Stimulated activated CD8-positive, alpha-beta memory T cell treated with anti-CD3 and anti-CD28 coated beads, Interleukin-7, amount 100 ng/mL, for 4 hours (primary cell): ENCODE data around the gene SH3D19.

ENCODE experiments used
- DNase-seq, 2 donors: peaks; one replicate each; pipeline ENCODE4 v3.0.0-alpha.2; 2020; ENCODE audit warnings: low read depth in 2 of 2

The SH3D19 gene

GRCh38 chr4:151195801-151196200 lies 129.6 kb downstream of the SH3D19 start:
- DNase-seq: no peak

DNA sequence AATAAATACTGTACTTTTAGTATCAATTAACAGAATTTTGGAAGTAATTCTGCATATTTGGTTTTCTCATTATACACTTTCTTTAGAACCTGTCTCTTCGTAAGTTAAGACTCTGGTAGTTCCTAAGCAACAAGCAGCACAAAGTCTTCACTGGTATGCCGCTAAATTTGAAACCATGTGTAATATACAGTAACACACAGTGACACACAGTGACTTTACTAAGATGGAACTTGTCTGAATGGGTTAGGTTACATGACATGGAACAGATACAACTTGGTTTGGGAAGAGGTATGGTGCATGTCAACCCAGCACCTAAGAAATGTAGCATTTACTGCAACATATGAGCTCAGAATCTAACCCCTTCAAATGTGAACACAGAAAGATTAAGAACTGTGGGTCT lies 132.0 kb downstream of the SH3D19 start:
- DNase-seq: no peak

DNA sequence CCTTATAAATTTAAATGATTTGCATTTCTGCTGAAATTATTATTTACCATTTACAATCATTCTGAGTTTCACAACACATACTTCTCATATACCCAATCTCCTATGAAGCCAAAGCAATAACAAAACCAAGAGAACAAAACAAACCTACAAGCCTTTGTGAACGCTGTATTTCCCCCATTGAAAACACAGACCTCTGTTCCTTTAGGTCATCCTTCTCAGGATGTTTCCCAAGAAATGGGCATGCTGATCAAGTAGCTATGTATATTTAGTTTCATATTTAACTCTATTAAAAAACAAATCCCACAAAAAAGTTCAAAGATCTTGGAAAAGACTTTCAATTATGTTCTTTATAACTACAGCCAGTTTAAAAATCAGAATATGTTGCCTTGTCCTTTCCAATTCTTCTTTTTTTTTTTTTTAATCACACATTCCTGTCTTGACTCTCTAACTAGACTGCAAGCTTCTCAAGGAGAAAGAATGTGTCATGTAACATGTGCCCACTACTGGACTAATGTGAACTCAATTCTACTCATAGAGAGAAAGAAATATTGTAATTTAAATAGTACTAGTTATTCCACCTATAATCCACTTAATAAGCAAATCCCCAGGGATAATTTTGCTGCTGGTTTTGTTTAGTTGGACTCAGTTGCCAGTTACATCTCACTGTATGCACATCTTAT lies 132.7 kb downstream of the SH3D19 start:
- no peak for DNase-seq

DNA sequence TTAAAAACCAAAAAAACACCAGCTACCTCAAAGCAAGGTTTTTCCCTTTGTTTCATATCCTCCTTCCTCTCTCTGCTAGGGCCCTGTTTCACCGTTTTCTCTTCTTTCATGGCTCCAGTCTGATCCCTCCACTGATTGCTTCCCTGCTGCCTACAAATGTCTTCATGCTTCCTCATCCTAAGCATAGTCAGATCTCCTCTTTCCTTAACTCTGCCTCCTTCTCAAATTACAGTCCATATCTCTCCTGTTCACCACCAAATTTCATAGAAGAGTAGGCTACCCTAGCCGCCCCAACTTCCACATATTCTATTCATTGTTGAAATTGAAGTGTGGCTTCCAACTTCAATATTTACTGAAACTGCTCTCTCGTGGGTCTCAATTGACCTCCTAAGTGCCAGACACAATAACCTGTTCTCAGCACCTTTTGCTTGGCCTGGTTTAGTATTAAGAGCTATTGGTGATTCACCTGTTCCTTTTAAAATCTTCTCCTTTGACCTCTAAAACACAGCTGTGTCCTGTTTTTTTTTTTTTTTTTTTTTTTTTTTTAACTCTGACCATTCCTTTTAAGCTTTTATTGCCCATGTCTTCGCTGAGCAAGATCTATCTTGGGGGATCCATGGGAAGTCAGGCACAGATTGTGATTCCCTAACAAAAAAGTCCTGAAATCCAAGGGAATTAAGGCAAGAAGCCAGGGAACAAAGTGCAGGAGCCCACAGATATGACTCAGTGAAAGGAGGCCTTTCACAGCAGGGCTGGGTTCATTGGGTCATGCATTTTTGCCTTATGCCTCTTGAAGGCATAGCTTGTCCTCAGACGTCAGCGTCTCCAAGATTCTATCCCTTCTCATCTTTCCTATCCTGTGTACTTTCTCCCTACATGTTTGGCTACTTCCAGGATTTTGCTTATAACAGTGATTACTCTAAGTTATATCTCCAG lies 140.6 kb downstream of the SH3D19 start:
- no peak for DNase-seq

DNA sequence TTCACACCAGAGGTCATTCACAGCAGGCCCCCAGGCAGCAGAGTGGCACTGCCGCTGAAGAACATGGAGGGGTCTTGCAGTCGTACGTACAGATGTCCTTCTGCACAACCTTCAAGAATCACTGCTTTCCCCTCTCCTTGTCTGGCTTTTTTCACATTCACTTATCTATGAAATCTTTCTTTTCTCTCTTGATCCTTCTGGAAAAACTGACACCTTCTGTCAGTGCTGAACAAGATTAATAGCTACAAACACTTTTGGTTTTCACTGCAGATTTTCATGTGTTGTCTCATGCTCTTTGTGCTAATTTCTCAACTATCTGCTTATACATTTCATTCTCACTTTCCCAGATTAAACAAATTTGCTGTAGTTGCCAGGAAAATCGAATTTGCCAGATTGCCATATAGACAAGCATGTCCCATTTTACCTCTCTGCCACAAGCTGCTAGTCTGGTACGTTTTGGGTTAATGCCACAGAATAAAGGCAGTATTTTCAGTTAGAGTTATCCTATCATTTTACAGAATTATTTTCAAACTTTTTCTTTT lies 142.9 kb downstream of the SH3D19 start:
- DNase-seq: no peak

- no peak for DNase-seq
Measured at GRCh38 chr4:151176685-151177084, 148.7 kb downstream of the SH3D19 start.

GRCh38 chr4:151175754-151176631 lies 149.4 kb downstream of the SH3D19 start:
- no peak for DNase-seq

DNA sequence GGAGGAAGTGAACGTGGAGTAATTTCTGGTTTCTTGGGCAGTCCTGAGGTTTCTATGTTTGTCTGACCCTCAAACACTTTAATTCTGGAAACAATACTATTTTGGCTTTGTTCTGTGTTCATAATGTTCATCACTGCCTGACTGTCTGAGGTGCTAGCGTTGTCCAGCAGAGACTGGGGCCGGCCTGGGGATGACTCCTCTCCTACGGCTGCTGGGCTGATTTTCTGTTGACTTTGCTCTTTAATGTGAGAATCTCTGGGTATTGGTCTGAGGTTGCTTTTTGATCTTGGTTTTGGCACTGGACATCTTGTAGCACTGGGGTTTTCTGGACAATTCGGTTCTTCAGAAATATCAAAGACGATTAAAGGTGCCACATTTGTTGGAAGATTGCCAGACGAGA lies 150.2 kb downstream of the SH3D19 start:
- no peak for DNase-seq

DNA sequence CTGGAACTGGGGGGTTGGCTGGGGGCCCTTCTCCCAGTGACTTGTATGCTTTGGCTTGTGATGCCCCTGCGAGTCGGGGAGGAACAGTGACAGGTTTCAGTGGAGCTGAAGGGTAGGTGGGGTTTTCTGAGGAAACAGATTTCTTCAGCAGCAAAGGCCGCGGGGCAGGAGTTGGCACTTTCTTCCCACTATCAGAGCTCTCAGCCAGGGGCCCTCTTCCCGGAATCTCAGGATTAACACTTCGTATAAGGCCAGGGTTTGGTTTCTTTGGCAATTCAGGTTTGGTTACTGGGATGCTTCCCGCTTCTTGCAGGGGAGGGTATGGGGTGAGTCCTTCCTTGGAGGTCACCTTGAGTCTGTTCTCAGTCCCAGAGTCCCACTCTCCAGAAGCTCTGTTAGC lies 150.6 kb downstream of the SH3D19 start:
- DNase-seq: no peak

DNA sequence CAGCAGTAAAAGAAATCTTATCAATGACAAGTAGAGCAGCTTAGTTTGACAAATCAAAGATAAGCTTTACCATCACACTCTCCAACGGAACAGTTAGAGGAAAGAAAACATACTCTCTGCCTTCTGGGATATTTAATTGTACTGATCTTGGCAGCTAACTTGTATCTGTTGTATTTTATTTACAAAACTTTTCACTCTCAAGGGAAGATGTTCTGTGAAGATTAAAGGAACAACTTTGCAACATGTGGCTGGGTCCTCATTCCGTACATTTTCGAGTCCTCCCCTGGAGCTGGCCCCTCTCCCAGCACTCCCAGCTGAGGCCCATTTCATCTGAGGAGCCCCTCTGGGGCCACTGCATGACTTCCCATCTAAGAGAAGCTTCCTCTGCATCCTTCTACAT lies 151.5 kb downstream of the SH3D19 start:
- no peak for DNase-seq

GRCh38 chr4:151169900-151170299 lies 155.5 kb downstream of the SH3D19 start:
- no peak for DNase-seq

DNA sequence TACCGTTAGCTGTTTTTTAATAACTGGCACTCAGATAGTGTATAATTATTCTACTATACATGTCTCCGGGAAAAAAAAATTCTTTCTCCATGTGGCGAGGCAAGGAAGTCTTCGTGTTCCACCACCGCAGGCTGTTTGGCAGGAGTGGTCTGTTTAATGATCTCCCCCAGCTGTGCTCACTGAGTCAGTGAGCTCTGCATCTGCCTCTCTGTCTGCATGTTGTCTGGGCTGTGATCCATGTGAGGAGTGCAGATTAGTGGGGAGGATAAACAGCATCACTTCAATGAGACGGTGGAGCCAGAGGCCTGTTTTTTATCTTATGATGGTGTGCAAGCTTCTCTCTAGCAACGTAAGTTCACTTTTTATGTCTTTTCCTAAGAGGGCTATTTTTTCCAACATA lies 156.2 kb downstream of the SH3D19 start:
- no peak for DNase-seq

DNA sequence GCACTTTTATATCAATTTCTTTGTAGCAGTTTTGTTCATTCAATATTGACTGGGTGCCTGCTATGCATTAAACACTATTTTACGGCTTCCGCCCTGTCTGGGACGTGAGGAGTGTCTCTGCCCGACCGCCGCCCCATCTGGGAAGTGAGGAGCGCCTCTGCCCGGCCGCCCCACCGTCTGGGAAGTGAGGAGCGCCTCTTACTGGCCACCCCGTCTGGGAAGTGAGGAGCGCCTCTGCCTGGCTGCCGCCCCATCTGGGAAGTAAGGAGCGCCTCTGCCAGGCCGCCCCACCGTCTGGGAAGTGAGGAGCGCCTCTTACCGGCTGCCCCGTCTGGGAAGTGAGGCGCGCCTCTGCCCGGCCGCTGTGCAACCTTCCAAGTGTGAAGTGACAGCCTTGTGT lies 157.8 kb downstream of the SH3D19 start:
- DNase-seq: no peak

- no peak for DNase-seq
Measured at GRCh38 chr4:151166636-151167035, 158.8 kb downstream of the SH3D19 start.

- DNase-seq: no peak
Measured at GRCh38 chr4:151165205-151166000, 160.0 kb downstream of the SH3D19 start.

DNA sequence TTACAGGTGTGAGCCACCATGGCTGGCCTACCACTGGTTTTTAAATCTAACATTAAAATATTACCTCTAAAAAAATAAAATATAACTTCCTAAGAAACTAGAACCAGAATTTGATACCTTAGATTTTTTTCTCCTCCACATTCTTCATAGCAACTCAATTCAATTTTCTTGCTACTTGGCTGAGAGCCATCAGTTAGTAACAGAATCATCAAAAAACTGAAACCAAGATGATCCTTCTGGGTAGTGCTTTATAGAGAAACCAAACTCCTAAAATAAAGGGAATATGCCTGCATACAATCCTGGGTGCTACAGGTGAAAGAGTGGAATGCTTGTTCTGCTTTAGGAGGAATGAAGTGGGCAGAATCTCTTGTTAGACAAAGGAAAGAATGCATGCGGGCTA lies 161.6 kb downstream of the SH3D19 start:
- no peak for DNase-seq

- no peak for DNase-seq
Measured at GRCh38 chr4:151158979-151159378, 166.4 kb downstream of the SH3D19 start.

DNA sequence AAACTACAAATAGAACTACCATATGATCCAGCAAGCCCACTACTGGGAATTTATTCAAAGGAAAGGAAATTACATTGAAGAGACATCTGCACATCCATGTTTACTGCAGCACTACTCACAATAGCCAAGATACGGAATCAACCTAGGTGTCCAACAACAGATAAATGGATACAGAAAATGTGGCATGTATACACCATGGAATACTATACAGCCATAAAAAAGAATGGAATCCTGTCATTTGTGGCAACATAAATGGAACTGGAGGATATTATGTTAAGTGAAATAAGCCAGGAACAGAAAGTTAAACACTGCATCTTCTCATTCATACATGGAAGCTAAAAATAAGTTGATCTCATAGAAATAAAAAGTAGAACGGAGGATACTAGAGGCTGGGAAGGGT lies 167.9 kb downstream of the SH3D19 start:
- no peak for DNase-seq

- no peak for DNase-seq
Measured at GRCh38 chr4:151153585-151153984, 171.8 kb downstream of the SH3D19 start.

GRCh38 chr4:151152028-151152427 lies 173.4 kb downstream of the SH3D19 start:
- no peak for DNase-seq
